Measurements from ENCODE around the gene PLEKHH1.

DNA sequence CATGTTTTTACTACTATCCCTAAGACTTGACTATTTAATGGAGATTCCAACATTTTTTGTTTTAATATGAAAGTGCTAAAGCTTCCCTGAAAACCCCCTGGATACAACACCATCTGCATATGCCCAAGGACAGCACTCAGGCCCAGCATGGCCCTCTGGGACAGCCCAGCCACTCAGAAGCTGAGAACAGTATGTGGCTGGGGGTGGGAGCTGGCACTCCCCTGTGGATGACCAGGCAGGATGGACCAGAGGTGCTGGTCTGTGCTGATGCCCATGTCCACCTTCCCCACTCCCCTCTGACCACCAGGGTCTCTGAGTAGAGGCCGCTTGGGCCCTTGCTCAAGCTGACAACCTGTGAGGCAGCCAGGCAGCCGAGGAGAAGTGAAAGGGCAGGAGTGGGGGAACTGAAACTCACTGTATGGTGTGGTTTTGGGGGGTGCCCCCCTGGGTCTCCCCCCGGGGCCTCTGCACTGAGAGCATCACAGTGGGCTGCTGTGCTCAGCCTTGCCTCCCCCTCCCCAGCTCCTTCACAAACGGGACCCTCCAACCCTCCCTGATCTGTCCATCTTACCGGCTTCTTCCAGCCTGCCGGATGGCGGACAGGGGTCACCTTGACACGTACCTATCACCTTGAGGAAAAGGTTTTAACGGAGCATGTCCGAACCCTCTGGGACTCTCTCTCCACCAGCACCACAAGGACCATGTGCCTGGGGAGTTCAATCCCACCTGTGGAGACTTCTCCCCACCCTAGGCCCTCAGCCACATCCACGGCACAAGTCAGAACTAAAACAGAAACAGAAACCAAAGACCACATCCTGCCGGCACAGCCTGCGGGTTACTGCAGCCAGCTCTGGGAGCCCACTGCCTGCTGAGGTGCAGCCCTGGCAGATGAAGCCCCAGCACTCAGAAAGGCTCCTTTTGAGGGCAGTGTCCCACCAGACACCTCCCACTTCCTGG is 44.9 kb upstream of the PLEKHH1 start, which contains the start of gene TMEM229B:
- TF ChIP-seq, protein P1, sequence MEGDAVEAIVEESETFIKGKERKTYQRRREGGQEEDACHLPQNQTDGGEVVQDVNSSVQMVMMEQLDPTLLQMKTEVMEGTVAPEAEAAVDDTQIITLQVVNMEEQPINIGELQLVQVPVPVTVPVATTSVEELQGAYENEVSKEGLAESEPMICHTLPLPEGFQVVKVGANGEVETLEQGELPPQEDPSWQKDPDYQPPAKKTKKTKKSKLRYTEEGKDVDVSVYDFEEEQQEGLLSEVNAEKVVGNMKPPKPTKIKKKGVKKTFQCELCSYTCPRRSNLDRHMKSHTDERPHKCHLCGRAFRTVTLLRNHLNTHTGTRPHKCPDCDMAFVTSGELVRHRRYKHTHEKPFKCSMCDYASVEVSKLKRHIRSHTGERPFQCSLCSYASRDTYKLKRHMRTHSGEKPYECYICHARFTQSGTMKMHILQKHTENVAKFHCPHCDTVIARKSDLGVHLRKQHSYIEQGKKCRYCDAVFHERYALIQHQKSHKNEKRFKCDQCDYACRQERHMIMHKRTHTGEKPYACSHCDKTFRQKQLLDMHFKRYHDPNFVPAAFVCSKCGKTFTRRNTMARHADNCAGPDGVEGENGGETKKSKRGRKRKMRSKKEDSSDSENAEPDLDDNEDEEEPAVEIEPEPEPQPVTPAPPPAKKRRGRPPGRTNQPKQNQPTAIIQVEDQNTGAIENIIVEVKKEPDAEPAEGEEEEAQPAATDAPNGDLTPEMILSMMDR (IDR thresholded peaks at IDR 0.05): no peak
- TF ChIP-seq POLR2A (IDR thresholded peaks at IDR 0.05): no peak

All from testis (tissue), 2 donors.